HepG2 (cell line): ENCODE results near the gene DEFB121.

ENCODE experiments used
- BATF2 ChIP-seq: sonication (generic); formaldehyde crosslinking; IDR thresholded peaks from 2 replicates; pipeline ENCODE4 v1.8.0; 2022; ENCODE audit warnings: mild to moderate bottlenecking, missing genetic modification reagents, moderate library complexity
- CTCF ChIP-seq: sonication (generic); formaldehyde crosslinking; IDR thresholded peaks from 2 replicates; pipeline ENCODE4 v1.5.0; 2020; ENCODE audit warnings: mild to moderate bottlenecking, missing genetic modification reagents, moderate library complexity
- HDAC2 ChIP-seq: sonication (generic); formaldehyde crosslinking; IDR thresholded peaks from 2 replicates; pipeline ENCODE4 v1.4.0; 2020; ENCODE audit warnings: missing genetic modification reagents
- LBX2 ChIP-seq: sonication (generic); formaldehyde crosslinking; IDR thresholded peaks from 2 replicates; pipeline ENCODE4 v1.5.0; 2020; ENCODE audit warnings: missing genetic modification reagents, mild to moderate bottlenecking, borderline replicate concordance
- NFE2L1 ChIP-seq: sonication (generic); formaldehyde crosslinking; IDR thresholded peaks from 2 replicates; pipeline ENCODE4 v1.4.0; 2020; ENCODE audit warnings: missing genetic modification reagents, mild to moderate bottlenecking, borderline replicate concordance
- ZBTB7A ChIP-seq: sonication (generic); formaldehyde crosslinking; IDR thresholded peaks from 2 replicates; pipeline ENCODE4 v1.8.0; 2022; ENCODE audit warnings: mild to moderate bottlenecking, missing genetic modification reagents
- ZNF460 ChIP-seq: sonication (generic); formaldehyde crosslinking; IDR thresholded peaks from 2 replicates; pipeline ENCODE4 v1.5.1; 2020; ENCODE audit warnings: missing genetic modification reagents, mild to moderate bottlenecking, borderline replicate concordance
- ZNF598 ChIP-seq: sonication (generic); formaldehyde crosslinking; IDR thresholded peaks from 2 replicates; pipeline ENCODE4 v1.5.1; 2020; ENCODE audit warnings: mild to moderate bottlenecking, missing genetic modification reagents, borderline replicate concordance
- ZNF776 ChIP-seq: sonication (generic); formaldehyde crosslinking; IDR thresholded peaks from 2 replicates; pipeline ENCODE4 v1.4.0; 2020; ENCODE audit warnings: mild to moderate bottlenecking, missing genetic modification reagents
- TF ChIP-seq, protein P1 (sequence below): sonication (generic); formaldehyde crosslinking; IDR thresholded peaks from 2 replicates; pipeline ENCODE4 v1.8.1; 2022; ENCODE audit warnings: mild to moderate bottlenecking, missing genetic modification reagents
- TF ChIP-seq, protein P2 (sequence below): IDR thresholded peaks from 2 replicates; pipeline ENCODE4 v1.6.1; 2016

DNA sequence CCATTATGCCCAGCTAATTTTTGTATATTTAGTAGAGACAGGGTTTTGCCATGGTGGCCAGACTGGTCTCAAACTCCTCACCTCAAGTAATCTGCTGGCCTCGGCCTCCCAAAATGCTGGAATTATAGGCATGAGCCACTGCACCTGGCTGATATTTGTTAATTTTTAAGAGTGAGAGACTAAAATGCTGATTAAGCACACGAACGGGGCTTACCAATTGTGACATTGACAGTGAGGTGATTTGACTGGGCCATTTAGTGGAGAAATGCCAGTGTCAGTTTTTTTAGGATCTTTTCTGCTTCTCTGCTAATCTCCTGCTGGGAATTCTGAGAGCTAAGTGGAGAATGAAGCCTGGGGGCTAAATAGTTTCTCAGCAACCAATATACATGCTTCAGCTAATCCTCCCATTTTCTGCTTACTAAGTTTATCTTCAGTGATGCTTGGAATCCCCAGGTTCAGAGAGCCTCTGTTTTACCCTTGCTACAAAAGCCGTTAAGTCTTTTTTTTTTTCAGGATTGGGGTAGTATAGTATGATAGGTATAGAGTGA lies 24.6 kb upstream of the DEFB121 start:
- no peak for TF ChIP-seq HDAC2 (CRISPR knock-in tag)
- no peak for TF ChIP-seq ZNF776 (CRISPR knock-in tag)
- no peak for TF ChIP-seq LBX2 (CRISPR knock-in tag)
- no peak for TF ChIP-seq NFE2L1 (CRISPR knock-in tag)
- no peak for TF ChIP-seq BATF2 (CRISPR knock-in tag)
- TF ChIP-seq ZNF460 (CRISPR knock-in tag), result no peak
- TF ChIP-seq, protein P1, sequence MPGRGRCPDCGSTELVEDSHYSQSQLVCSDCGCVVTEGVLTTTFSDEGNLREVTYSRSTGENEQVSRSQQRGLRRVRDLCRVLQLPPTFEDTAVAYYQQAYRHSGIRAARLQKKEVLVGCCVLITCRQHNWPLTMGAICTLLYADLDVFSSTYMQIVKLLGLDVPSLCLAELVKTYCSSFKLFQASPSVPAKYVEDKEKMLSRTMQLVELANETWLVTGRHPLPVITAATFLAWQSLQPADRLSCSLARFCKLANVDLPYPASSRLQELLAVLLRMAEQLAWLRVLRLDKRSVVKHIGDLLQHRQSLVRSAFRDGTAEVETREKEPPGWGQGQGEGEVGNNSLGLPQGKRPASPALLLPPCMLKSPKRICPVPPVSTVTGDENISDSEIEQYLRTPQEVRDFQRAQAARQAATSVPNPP (CRISPR knock-in tag), result no peak
- TF ChIP-seq, protein P2, sequence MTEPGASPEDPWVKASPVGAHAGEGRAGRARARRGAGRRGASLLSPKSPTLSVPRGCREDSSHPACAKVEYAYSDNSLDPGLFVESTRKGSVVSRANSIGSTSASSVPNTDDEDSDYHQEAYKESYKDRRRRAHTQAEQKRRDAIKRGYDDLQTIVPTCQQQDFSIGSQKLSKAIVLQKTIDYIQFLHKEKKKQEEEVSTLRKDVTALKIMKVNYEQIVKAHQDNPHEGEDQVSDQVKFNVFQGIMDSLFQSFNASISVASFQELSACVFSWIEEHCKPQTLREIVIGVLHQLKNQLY, result no peak
- no peak for TF ChIP-seq ZNF598 (CRISPR knock-in tag)
- TF ChIP-seq ZBTB7A (CRISPR knock-in tag), result no peak
- no peak for TF ChIP-seq CTCF (CRISPR knock-in tag)
